Inflammatory macrophage treated with lipopolysaccharide for 4 hours (primary cell): Measurements from ENCODE around the gene DOLPP1.
"Not testable (repeated sequence)": the region's sequence is repeated elsewhere in the genome, so short reads cannot be mapped to it uniquely, and the experiment has no call there.

ENCODE experiments used
- DNase-seq: peaks from one replicate; pipeline ENCODE4 v3.0.0-alpha.2; 2020

DOLPP1 gene

DNA sequence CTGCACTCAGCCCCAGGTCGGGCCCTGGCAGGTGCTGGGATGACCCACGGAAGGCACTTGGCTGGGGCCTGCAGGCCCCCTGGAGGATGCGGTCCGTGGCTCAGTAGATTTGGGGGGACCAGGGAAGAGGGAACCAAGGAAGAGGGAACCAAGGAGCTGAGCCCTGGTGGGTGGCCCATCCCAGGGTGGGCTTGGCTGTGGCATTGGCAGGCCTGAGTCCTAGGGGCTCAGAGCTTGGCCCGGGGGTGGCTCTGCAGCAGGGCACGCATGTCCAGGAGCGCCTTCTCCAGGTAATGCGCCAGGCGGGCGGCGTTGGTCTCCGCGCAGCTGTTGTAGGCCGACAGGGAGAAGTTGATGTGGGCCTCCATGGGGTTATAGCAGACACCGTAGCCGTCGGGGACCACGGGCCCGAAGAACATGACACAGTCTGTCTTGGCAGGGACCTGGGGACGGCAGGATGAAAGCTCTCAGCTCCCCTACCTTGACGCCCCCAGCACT lies 14.3 kb downstream of the DOLPP1 start:
- no peak for DNase-seq

DNA sequence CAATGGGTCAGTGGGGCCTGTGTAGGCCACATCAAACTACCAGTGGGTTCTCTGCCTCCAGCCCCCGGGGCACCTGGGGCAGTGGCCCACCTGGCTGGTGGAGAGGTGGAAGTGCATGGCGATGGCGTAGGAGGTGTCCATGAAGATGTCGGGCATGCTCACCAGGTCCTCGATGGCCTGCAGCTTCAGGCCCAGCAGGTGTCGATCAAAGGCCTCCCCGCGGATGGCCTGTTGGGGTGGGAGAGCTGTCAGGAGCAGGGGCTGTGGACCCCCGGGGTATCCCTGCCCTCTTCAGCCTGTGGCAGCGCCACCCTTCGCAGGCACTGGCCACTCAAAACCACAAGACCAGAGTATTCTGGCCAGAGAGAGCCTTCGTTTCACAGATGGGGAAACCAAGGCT lies 15.0 kb downstream of the DOLPP1 start:
- DNase-seq = no peak

DNA sequence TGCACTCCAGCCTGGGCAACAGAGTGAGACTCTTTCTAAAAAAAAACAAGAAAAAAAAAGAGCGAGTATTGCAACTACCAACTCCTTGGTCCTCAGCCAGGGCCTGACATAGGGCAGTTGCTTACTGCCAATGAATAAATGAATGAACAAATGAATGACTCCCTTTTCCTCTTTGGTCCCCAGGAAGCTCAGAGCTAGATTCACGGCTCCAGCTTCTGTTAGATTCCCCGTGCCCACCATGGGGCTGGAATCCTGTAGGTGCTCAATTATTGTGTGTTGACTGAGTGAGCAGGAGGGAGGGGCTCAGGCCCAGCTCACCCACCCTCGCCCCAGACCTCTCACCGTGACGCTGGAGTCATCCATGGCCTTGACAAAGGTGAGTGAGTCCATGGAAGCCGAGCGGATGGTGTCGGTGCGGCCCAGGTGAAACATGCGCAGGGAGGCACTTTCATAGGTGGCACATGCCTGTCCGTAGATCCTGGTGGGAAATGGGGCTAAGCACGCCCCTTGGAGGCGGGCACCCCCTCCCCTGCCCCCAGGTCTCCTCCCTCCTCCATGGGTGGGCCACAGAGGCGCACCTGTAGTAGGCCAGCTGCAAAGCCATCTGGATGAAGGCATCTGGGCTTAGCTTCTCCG lies 16.9 kb downstream of the DOLPP1 start:
- no peak for DNase-seq

DNA sequence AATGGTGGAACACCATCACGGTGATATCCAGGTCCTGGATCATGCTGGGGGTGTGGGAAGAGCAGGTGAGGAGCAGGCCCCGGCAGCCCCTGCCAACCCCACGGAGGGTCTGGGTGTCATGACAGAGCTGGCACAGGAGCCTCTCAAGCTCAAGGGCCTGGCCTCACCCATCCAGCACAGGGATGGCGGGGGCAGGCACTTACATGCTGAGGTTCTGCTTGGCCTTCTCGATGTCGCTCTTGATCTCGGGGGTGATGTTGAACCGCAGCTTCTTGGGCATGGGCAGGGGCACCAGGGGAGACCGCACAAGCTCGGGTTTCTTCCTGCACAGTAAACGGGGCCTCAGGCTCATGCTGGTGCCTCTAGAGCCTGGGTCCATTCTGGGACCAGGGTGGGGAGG lies 17.4 kb downstream of the DOLPP1 start:
- DNase-seq = no peak

DNA sequence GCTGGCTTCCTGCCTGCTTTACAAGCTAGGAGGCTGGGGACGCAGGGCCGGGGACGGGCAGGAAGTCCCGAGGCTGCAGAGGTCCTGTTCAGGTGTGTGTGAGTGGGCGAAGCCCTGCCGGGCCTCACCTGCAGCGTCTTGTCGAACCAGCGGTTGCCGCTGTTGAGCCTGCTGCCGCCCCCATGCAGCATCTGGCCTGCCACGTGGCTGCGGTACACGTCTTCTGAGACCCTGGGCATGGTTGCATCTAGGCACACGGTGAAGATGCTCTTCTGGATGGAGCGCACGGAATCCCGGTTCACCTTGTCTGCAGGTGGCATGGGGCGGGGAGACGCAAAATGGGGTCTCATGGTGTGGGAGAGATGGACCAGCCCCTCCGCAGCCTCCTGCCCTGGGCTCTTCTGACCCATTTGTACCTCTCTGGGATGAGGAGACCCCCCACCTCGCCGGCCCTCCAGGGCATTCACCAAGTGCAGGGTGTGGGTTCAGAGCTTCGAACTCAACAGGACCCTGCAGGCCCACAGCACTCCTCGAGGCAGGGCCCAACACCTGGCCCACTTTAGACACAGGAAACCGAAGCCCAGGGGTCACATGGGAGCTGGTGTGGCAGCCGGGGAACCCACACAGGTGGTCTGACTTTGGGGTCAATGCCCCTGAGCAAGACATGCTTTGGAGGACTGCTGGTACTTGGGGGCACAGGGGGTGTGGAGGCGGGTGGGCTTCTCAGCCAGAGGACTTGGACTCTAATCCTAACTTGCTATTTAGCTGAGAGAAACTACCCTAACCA lies 19.7 kb downstream of the DOLPP1 start:
- no peak for DNase-seq

DNA sequence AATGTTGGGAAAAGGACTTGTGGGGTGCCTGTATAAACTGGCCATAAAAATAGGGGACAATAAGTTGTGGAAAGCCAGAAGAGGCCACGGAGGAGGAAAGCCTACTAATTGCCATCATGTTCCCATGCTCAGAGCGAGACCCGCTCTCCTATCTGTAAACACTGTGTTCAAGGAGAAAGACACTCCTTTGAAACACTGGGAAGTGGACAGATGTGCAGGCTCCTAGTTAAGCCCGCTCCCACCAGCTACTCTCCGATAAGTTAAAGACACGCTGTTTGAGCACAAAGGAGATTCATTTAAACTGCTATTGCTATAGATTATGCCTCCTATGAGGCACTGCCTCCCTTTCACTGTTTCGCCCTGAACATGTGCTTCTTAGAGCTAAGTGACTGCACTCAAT lies 20.4 kb downstream of the DOLPP1 start:
- no peak for DNase-seq

DNA sequence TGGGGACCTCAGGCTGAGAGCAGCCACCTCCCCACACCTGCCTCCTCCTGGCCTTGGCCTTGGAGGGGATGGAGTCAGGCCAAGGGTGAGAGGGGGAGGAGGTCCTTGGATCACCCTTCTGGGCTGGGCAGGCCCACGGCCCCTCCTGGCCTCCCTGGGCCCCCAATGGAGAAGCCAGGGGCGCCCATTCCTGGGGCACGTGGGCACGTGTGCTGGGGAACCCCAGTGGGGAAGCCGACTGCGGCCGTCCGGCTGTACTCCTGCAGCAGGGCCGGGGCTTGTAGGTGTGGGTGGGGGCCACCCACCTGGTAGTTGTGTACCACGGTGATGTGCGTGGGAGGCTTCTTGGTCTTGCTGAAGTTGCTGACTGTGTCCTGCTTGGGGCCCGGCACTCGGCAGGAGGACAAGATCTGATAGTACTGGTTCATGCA lies 21.2 kb downstream of the DOLPP1 start:
- DNase-seq = no peak

DNA sequence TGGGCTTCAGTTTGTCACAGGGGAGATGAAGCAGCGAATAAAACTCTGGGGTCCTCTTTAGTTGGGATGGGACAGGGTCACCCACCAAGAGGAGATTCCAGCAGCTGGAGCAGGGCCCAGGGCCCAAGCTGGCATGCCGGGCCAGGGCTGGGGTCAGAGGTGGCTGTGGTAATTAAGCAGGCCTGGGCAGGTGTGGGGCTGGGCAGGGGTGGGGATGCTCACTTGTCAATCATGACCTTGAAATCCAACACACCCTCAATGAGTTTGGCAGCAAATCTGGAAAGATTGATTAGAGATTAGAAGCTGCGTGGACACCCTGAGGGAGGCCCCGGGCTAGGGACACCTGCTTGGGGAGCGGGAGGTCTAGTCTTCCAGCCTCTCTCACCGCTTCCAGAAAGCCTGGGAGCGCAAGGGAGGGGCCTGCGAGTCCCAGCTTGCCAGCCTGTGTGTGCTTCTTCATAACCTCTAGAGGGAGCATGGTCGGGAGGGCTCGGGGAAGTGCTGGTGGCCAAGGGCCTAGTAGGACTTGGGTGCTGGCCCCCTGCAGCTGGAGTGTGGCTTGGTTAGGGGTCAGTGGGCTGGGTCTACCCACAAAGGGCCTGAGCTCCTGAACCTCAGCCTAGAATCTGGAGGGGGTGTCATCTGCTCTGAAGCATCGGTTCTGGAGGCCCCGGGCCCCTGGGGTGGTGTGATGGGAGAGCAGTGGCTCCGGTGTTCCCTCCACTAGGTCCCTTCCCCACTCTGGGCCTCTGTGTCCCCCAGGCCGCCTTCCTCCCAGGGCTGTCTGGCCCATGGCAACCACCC lies 22.1 kb downstream of the DOLPP1 start:
- peak; percentile 63 for DNase-seq

DNA sequence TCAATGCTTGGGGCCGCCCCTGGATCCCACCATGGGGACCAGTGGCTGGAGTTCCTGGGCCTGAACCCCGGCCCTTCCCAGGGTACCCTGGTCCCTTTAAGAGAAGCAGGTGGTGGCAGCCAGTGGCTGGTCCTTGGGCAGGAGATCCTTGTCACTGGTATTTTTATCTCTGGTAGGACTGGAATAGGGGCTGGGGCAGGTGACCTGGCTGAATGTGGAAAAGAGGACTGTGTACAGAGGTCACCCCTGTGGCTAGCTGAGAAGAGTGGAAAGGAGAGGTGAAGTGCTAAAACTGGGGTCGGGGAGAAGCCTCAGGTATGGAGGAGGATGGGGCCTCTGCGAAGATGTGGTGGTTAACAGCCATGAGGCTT lies 22.7 kb downstream of the DOLPP1 start:
- DNase-seq = no peak

DNA sequence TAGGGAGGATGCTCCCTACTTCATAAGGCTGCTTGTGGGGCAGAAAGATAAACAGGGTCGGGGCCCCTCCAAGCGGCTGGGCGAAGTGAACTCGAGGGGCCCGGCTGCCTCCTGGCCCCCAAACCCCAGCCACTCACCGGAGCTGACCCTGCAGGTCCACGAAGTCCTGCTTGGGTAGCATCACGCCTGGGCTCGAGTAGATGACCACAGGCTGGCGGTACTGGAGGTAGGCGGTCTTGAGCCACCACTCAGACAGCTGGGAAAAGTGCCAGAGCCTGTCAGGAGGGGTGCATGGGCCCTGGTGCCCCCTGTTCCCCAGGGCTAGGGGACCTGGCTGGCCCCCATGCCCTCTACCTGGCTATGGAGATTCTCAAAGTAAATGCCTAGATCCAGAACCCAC lies 23.1 kb downstream of the DOLPP1 start:
- DNase-seq = no peak

DNA sequence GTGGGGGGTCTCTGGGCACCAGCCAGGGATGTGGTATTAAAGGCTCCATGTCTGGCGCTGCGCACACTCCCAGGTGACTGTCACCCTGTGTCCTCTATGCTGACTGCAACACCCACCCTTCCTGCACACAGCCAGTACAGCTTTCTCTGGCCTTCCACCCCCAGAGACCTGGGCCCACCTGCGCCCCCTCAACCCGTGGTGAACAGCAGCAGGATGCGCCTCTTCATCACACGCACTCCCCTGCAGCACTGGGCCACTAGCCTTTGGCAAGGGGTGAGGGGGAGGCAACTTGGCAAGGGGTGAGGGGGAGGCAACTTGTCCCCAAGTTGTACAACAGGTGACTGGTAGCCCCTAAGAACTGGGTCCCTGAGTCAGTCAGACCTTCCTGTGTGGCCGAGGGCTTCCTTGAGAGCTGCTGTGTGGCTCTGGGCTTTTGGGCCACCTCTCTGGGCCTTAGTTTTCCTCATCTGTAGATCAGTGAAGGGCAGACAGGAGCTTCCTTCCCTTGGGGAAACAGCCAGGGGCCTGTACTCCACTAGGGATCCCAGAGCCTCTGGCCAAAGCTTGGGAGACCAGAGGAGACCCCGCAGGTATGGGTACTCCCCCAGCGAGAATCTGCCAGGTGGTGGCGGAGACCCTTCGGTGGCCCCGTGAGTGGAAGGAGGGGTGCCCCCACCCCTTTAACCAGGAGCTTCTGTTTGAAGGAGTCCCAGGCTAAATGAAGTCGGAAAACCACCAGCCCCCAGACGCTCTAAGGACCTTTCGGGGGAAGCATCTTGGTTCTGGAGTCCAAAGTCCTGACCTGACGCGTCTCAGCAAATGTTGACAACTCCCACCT lies 25.2 kb downstream of the DOLPP1 start:
- DNase-seq = no peak

DNA sequence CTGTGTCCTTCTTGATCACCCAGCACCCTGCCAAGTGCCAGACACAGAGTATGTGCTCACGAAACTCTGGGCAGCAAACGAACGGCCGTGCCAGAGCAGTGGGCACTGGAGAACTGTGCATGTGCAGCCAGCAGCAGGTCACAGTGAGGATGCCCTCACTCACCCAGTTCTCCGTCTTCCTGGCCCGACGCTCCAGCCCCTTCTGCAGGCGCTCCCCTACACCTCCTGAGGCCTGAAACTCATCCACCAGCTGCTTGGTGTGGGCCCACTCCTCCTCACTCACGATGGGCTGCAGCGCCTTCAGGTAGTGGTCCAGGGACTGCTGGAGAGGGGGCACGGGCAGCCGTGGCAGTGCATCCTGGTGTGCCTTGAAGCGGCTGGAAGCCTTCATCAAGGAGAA lies 26.7 kb downstream of the DOLPP1 start:
- DNase-seq = no peak

DNA sequence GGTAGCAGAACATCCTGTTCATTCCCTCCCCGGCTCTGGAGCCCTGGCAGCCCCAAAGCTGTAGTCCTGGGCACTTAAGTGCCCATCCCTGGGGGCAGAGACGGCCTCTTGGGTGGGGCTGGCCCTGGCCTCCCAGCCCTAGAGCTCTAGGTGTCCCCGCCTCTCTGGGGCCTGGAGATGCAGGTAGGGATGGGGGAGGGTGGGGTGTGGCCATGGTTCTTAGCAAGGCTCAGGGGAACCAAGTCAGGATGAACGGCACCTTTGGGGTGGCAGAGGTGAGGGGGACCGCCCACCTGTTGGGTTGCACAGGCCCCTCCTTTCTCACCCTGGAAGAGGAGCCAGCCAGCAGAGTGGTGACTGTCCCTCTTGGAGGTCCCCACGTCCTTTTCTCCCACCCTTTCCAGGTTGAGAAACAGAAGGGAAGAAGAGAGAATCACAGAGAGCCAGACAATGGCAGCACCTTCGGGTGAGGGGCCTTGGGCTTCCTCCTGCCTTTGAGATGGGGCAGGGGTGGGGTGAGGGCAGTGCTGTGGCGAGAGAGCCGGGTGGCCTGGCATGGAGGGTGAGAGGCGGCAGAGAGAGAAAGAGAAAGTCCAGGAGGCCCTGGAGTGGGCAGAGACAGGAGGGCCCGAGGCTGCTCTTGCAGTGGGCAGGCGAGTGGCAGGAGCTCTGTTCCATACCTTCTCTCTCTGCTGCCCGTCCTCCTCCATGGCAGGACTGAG lies 27.3 kb downstream of the DOLPP1 start:
- no peak for DNase-seq

DNA sequence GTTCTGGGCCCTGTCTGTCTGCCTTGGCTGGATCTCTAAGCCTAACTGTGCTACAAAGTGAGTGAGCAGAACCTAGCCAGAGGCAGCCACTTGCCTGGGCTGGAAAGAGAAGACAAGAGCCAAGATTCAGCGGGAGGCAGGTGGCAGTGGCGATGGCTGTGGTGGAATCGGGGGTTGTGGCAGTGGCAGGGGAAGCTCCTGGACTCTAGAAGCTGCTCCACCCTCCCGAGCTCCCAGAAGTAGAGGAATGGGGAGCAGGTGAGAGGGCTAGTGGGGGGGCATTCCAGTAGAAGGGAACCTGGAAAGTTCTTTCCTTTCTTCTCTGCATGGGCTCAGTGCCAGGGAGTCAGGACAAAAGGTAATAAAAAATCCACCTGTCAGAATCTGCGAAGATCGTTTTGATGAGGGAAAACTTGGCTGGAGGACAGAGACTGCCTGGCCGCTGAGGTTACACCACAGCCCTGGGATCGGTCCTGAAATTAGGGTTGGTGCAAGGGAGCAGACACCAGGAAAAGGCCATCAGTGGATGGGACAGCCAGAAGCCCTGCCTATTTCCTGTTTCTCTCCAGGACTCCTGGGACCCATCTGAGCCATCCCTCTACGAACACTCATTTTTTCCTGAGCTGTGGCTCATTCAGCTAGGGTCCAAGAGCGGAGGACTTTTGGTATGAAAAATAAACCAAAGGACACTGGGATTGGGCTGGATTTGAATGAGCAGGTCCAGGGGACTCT lies 28.1 kb downstream of the DOLPP1 start:
- DNase-seq = no peak

DNA sequence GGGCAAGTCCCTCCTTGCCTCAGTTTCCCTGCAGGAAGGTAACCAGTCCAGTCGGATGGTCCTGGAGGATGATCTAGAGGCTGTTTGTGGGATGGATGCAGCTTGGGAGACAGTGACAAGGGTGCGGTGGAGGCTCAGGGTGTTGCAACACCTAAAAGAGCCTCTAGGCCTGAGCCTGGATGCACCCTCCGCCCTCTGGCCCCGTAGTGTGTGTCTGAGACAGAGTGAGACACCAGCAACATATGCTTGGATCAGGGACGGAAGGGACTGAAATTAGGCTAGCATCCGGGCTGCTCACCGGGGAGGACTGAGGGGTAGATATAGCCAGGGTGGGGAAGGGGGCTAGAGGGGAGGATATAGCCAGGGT lies 28.6 kb downstream of the DOLPP1 start:
- peak; percentile 47 for DNase-seq

DNA sequence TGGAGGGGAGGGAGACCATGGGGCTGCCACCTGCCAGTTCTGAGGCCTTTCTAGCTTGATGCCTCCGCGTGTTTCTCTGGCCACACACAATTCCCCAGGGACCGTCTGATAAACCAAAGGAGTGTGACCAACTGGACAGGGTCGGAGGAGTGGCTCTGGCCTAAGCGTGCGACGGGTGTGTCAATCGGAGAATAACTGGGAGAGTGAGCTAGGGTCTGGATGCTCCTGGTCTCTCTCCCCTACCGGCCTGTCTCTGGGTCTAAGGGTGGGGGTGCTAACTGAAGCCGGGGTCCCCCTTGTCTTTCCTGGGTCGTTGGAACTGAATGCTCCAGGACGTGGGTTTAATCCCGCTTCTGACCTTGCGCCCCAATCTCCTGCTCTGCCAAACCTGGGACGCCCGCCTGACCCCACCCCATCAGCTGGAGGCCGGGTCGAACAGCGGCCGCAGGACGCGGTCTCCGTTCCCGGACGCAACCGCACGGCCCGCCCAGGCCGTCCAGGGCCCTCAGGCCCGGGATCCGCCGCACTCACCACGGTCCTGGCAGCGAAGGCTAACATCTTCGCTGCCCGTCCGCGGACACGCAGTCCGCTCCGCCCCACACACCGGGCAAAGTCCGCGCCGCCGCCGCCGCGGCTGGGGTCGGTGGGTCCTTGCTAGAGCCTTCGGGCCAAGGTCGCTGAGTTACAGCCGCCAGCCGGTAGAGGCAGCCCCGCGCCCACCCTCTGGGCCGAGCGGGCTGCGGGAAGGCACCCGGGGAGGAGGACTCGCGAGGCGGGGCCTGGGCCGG lies 29.2 kb downstream of the DOLPP1 start:
- DNase-seq = no peak

DNA sequence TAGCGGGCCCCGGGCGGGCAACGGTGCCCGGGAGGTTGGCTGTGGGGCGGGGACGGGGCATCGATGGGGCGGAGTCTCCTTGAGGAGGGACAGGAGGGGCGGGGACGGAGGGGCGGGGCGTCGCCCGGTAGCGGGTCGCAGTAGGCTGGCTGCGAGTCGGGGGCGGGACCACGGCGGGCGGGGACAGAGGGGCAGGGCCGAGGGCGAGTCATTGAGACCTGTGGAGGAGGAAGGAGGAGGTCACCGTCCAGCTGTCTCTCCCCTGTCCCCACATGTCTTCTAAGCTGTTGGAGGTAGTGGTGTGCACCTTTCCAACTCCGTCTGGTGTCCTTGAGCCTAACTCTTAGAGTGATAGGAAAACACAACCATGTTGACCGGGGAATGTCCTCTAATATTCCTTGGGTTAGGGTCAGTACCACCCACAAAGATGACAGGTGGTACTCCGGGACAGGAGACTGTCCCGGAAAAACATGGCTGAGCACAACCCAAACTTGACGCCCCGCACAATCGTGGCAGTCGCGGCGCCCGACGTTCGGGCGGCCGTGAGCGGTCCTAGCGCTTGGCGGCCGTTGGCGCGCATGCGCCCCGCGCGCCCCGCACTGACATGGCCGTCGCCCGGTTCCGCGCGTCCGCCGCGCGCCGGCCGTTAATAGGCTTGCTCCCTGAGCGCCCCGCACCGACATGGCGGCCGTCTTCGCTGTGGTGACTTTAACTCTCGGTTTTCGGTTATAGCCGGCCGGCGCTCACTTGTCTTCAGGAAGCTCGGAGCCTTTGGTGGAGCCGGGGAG lies 30.0 kb downstream of the DOLPP1 start, which contains the start of the genes CRAT and PTPA:
Gene CRAT, minus strand, starts transcription at position 54 of the 788 bp plus-strand sequence. CDS start 284 bp downstream, outside the sequence.
Gene PTPA, plus strand, starts transcription at position 676 of the 788 bp plus-strand sequence. CDS start 186 bp downstream, outside the sequence.
- DNase-seq = peak; percentile 97

DNA sequence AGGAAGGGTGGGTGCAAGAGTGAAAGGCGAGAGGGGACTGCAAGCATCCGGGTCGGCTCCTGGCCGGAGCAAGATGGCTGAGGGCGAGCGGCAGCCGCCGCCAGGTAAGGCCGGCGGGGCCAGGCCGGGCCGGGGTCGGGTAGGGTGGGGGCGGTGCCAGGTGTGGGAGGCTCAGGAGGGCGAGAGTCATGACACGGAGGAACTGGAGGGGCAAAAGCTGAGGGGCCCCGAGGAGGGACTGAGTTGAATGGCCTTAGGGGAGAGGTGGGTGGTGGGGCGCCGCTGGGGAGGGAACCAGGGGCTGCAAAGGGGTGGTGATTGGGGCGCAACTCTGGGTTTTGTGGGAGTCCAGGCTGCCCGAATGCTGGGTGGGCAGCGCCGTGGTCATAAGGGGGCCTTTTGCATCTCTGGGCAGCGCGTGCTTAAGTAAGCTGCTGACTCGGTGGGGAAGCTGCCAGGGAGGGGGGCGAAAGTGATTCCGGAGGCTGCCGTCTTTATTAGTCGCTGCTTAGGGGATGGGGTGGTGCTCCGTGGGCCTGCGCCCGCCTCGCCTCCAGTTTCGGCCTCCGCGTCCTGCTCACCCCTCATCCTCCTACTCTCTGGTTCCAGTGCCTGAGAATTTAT lies 30.7 kb downstream of the DOLPP1 start:
- peak; percentile 55 for DNase-seq

DNA sequence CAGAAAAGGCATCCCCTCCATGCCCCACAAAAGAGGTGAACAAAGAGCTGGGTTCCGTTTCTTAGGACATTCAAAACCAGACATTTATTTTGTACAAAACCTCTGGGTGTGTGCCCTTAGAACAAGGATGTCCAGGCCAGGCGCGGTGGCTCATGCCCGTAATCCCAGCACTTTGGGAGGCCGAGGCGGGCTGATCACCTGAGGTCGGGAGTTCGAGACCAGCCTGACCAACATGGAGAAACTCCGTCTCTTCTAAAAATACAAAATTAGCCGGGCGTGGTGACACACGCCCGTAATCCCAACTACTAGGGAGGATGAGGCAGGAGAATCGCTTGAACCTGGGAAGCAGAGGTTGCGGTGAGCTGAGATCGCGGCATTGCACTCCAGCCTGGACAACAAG lies 31.6 kb downstream of the DOLPP1 start:
- DNase-seq = not testable (repeated sequence)
